Activated naive CD8-positive, alpha-beta T cell treated with anti-CD3 and anti-CD28 coated beads, Interleukin-2, amount 50 U/mL, for 16 hours (primary cell): ENCODE results near the gene PRSS33.

Experiments
- DNase-seq: peaks from one replicate; pipeline ENCODE4 v3.0.0-alpha.2; 2020; ENCODE audit warnings: low read depth, low spot score

PRSS33 gene

DNA sequence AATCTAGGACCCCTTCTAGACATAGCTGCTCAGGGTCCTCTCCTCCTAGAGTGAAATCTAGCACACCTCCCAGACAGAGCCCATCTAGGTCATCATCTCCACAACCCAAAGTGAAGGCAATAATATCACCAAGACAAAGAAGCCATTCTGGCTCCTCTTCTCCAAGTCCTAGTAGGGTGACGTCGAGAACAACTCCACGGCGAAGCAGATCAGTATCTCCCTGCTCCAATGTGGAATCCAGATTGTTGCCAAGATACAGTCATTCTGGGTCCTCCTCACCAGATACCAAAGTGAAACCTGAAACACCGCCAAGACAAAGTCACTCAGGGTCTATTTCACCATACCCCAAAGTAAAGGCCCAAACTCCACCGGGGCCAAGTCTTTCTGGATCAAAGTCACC lies 24.2 kb downstream of the PRSS33 start:
- no peak for DNase-seq

DNA sequence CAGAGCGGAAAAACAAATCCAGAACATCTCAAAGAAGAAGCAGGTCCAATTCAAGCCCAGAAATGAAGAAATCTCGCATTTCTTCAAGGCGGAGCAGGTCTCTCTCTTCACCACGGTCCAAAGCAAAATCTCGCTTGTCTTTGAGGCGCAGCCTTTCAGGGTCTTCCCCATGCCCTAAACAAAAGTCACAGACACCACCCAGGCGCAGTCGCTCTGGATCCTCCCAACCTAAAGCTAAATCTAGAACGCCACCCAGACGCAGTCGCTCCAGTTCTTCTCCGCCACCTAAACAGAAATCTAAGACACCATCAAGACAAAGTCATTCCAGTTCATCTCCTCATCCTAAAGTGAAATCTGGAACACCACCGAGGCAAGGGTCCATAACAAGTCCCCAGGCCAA lies 24.6 kb downstream of the PRSS33 start:
- DNase-seq: no peak

DNA sequence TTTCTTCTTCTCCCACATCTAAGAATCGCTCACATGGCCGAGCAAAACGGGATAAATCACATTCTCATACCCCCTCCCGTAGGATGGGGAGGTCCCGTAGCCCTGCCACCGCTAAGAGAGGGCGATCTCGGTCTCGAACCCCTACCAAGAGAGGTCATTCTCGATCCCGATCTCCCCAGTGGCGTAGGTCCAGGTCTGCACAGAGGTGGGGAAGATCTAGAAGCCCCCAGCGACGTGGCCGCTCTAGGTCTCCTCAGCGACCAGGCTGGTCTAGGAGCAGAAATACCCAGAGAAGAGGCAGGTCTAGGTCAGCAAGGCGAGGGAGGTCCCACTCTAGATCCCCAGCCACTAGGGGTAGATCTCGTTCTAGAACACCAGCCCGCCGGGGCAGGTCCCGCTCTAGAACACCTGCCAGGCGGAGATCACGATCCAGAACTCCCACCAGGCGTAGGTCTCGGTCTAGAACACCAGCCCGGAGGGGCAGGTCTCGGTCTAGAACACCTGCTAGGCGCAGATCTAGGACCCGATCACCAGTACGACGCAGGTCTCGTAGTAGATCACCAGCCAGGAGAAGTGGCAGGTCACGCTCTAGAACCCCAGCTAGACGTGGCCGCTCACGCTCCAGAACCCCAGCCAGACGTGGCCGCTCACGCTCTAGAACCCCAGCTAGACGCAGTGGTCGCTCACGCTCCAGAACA lies 25.3 kb downstream of the PRSS33 start:
- DNase-seq: no peak

- DNase-seq: no peak
These were observed 25.9 kb downstream of the PRSS33 start for GRCh38 chr16:2761472-2761871.

DNA sequence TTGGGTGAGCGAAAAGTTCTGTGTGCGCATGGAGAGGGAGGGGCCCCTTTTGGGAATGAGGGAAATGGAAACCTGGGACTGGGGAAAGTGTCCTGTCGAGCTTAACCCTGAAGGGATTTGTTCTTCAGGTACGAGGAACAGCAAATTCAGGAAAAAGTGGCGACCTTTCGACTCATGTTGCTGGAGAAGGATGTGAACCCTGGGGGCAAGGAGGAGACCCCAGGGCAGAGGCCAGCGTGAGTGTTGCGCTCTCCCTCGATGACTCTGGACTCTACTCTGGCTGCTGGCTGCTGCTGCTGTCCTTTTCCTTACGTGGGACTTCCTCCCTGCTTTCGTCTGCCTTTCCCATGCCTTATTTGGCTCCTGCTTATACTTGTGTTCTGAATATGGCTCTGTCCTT lies 30.0 kb downstream of the PRSS33 start:
- no peak for DNase-seq

DNA sequence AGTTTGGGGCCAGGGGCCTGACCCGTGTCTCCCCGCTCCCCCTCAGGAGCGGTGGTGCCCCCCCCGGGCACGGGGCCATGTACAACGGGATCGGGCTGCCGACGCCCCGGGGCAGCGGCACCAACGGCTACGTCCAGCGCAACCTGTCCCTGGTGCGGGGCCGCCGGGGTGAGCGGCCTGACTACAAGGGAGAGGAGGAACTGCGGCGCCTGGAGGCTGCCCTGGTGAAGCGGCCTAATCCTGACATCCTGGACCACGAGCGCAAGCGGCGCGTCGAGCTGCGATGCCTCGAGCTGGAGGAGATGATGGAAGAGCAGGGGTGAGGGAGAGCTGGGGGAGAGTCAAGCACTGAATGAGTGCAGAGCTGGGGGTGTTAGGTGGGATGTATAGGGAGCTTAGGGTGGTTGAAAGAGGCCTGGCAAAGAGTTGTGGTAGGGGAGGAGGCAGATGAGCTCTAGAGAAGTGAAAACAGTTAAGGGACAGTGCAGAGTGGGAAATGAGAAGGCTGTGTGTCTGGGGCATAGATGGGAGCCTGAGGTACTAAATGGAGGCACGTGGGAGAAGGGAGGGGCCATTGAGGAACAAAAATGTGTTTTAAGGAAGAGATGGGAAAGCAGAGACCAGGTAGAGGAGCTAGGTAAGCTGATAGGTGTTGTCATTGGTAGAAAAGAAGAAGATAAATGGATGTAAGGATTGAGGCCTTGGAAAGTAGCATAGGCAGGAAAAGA lies 30.9 kb downstream of the PRSS33 start:
- DNase-seq: no peak

GRCh38 chr16:2755158-2755557 lies 32.2 kb downstream of the PRSS33 start:
- no peak for DNase-seq

DNA sequence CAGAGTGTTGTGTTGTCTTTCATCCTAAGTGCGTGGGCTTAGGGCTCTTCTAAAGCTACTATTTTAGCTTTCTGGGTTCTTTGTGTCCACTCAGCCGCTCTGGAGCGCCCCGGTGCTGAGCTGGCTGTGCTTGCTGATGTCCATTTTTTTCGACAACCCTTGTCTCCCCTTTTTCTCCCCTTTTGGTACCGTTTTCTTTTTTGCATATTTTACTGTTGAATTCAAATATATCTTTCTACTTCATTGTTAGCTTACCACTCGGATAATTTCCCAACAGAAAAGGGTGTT lies 33.7 kb downstream of the PRSS33 start:
- no peak for DNase-seq

DNA sequence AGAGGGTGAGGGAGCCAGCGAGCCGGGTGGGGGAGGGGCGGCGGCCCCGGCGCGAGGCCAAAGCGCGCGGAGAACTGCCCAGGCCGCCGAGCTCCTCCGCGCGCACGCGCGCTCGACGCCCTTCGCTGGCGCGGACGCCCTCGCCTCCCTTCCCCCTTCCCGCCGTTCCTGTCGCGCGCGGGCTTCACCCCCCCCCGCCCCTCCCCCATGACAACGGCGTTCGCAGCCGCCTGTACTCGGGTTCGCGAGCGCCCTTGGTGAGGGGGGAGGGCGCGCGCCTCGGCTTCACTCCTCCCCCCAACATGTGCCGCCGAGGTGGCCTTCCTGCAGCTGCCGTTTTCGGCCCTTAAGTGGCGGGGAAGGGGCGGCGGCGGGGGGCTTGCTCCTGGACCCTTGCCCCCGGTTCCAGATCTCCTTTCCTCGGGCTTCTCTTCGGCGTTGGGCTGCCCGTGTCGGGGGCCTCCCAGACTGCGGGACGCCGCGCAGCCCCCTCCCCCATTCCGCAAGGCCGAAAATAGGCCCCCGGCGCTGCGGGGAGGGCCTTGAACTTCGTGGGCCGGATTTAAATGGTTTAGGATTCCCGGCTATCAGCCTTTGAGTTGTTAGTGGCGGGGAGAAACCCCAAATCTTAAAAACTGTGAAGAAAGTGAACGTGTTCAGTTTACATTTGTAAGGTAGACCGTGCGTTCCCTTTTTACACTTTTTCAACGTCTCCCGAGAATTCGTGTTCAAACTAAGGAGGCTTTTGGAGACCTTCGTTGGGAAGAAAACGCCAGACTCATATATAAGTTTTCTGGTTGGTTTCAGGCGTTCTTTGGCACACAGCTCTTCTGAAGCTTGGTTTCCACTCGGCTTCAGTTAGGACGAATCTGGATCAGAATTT lies 34.3 kb downstream of the PRSS33 start:
- DNase-seq: no peak

- peak; percentile 80 for DNase-seq
These were observed 35.1 kb downstream of the PRSS33 start, which contains the start of gene SRRM2 for GRCh38 chr16:2752035-2752849. Gene SRRM2 (plus strand): TSS chr16:2752638. CDS start chr16:2756365, 3,727 bp downstream.

DNA sequence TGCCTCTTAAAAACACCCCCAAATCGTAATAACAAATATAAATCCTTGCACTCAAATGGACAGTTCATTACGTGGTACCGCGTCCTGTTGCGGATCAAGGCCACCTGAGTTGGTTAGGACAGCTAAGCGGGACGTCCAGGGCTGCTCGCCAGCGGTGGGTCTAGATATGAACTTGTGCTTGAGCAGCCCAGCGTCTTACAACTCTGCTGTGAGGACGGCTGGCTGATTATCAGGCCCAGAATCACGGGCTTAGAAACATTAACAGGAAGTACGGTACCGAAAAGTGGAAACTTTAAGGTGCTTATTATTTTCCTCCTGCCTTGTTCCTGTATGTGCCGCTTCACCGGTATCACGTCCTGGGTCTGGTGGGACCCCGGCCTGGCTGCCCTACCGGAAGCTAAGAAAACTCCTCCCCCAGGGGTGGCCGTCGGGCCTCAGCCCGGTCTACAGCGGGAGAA lies 35.8 kb downstream of the PRSS33 start:
- DNase-seq: no peak

DNA sequence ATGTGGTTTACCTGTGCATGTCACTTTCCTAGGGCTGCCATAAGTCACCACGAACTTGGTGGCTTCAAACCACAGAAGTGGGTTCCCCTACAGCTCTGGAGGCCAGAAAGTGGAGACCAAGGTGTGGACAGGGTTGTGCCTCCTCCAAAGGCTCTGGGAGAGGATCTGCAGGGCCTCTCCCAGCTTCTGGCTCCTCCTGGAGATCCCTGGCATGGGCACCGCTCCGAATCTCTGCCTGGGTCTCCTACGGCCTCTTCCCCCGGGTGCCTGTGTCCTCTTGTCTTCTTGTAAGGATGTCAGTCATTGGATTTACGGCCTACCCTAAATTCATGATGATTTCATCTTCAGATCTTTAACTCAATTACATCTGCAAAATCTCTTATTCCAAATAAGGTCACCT lies 37.4 kb downstream of the PRSS33 start:
- DNase-seq: no peak

- no peak for DNase-seq
These were observed 37.9 kb downstream of the PRSS33 start for GRCh38 chr16:2749476-2749875.

DNA sequence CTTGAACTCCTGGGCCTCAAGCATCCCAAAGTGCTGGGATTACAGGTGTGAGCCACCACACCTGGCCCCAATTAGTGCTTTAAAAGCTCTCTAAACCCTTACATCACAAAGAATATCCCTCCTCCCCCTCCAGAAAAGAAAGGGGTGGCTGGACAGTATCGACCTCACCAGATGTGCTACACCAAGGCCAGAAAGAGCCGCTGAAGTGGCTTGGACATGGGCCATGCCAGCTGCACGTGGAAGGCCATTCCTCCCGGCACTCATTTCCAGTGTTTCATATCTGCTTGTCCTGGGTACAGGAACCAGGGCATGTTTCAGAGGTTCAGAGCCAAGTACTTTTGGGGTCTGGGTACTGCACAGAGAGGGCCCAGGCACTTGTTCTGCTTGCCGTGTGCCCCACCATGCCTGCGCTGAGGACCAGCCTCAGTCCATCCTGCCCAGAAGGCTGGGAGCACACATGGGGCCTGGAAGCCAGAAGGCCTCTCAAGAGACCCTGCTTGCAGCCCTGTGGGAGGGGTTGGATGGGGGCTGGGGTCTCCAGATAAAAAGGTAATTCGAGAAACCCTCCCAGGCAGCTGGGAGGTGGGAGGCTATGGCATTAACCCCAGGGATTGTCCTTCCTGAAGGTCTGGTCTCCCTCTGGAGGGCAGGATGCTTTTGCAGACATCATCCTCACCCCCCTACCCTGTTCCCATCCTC lies 38.5 kb downstream of the PRSS33 start:
- no peak for DNase-seq

DNA sequence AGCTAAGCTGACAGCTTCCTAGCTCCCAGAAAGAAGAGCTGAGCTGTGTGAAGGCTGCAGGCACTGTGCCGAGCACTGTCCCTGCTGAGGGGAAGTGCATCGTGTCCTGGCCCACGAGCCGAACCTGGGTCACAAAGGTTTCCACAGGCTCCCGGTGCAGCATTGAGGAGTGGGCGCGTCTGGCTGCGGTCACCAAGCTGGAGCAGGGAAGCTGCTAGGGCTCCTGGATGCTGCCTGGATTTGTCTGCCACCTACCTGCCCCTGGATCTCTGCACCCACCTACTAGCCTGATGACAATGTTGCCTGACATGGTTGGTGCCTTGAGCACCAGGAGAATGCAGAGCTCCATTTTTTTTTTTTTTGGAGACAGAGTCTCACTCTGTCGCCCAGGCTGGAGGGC lies 41.4 kb downstream of the PRSS33 start:
- DNase-seq: no peak

- no peak for DNase-seq
These were observed 42.1 kb downstream of the PRSS33 start for GRCh38 chr16:2745116-2745890.

GRCh38 chr16:2744711-2745110 lies 42.6 kb downstream of the PRSS33 start:
- DNase-seq: no peak

DNA sequence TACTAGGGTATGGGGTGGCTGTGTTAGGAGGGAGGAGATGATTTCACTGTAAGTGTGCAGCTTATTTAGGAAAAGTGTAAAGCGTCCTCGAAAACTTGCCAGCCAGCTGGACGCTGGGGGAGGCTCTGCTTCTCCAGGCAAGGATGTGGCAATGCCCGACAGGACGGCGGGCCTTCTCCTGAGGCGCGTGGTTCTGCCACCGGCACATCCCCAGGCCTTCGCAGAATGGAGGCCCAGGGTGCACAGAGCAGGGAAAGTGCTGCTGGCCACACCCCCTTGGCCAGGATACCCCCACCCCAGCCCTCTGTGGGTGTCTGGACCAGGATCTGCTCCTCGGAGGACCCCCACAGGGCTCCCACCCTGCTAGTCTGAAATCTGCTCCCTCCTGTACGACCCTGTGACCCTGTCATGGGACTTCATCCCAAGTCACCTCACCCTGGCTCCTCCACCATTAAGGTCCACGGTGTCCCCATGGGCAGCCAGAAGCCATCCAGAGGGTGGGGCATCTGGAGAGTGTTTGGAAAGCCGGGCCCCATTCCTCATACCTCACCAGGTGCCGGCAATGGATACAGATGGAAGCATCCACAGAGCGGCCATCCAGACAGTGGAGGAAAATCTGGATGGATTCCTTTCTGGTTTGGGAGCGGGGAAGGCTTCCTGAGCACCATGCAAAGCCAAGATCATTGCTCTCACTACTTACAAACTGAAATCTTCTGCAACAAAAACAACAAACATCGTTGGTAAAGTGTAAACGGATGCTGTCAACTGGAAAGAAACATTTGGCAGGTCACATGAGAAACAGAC lies 44.2 kb downstream of the PRSS33 start:
- DNase-seq: no peak

DNA sequence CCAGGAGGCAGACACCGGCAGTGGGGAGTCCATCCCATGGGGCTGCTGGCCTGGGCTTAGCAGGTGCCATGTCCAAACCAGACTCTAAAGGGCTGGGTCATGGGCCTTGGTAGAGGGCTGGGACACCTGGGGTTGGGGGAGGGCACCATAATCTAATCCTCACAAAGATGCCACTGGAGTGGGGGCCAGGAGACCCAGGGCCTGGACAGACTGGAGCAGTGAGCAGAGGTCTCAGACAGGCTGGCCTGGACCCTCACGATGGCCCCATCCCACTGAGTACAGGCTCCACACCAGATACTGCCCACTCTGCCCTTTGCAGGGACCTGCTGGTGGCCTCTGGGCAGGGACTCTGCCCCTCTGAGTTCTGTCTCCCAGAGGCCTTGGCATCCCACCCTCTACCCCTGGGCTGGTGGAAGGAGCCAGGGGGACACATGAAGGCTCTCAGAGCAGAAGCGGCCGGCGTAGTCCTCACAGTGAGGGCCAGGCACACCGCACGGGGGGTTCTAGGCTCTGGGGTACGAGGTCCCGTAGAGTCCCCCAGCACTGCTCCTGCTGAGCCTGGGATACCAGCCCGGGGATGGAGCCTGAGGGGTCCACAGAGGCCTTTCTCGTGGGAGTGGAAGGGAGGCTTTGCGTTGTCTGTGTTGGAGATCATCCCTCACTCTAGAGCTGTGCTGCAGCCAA lies 44.9 kb downstream of the PRSS33 start:
- no peak for DNase-seq
